T-helper 1 cell treated with Interleukin-12 subunit alpha and Interleukin-12 subunit beta and Interleukin-4 antibody, amounts not matched to agents 30 μg/mL and 1 μg/mL, for 36 hours (primary cell): ENCODE data around the gene SH3RF3.
A peak's percentile ranks its signal among the peaks of the same experiment; 100 is the strongest.

Source experiments
- H3K27ac Mint-ChIP-seq: one replicate; pipeline ENCODE4 v1.8.0; 2021; ENCODE audit warnings: mild to moderate bottlenecking, mixed read lengths
- H3K27me3 Mint-ChIP-seq: one replicate; pipeline ENCODE4 v1.8.0; 2021; ENCODE audit warnings: low read depth, mixed read lengths
- H3K36me3 Mint-ChIP-seq: one replicate; pipeline ENCODE4 v1.8.0; 2021; ENCODE audit warnings: low read depth, mixed read lengths
- H3K4me1 Mint-ChIP-seq: one replicate; pipeline ENCODE4 v1.8.0; 2021; ENCODE audit warnings: low read depth, mixed read lengths
- H3K4me3 Mint-ChIP-seq: one replicate; pipeline ENCODE4 v1.8.0; 2021; ENCODE audit warnings: mild to moderate bottlenecking, moderate library complexity, mixed read lengths
- H3K9me3 Mint-ChIP-seq: one replicate; pipeline ENCODE4 v1.8.0; 2021; ENCODE audit warnings: mixed read lengths

Gene SH3RF3

GRCh38 chr2:109317471-109318095 lies 188.6 kb downstream of the SH3RF3 start:
- H3K4me1 Mint-ChIP-seq, result peaks cover 4% of the 10 kb centered on the region
- H3K27ac Mint-ChIP-seq, result no peak overlapping the region
- H3K9me3 Mint-ChIP-seq, result no peaks in the 10 kb centered on the region
- no peak overlapping the region for H3K4me3 Mint-ChIP-seq
- H3K36me3 Mint-ChIP-seq, result no peaks in the 10 kb centered on the region
- H3K27me3 Mint-ChIP-seq, result peaks cover 41% of the 10 kb centered on the region

GRCh38 chr2:109318150-109318948 lies 189.3 kb downstream of the SH3RF3 start:
- Mint-ChIP-seq H3K27me3 (peaks cover 49% of the 10 kb centered on the region), H3K4me3 (no peak overlapping the region), H3K4me1 (peaks cover 4% of the 10 kb centered on the region), H3K36me3 (no peaks in the 10 kb centered on the region), H3K9me3 (no peaks in the 10 kb centered on the region), H3K27ac (no peak overlapping the region)

DNA sequence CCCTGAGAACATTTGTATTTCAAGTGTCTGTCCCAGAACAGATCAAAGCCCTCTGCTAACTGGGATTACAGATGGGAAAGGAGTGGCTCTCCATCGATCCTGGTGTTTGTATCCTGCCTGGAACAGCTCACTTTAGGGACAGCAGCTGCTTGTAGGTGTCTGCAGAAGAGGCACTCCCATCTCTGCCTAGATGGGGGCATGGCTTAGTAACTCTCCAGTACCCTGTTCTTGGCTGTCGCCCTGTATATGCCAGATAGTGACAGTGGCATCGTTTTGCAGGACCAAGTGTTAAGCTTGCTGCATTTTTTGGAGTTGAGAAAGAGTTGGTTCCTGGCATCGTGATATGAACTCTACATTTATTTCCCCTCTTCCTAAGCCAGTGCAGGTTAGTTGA lies 189.9 kb downstream of the SH3RF3 start:
- Mint-ChIP-seq H3K4me1 (peaks cover 4% of the 10 kb centered on the region), H3K27me3 (peaks cover 47% of the 10 kb centered on the region), H3K36me3 (no peaks in the 10 kb centered on the region), H3K4me3 (no peak overlapping the region), H3K27ac (no peak overlapping the region), H3K9me3 (no peaks in the 10 kb centered on the region)

DNA sequence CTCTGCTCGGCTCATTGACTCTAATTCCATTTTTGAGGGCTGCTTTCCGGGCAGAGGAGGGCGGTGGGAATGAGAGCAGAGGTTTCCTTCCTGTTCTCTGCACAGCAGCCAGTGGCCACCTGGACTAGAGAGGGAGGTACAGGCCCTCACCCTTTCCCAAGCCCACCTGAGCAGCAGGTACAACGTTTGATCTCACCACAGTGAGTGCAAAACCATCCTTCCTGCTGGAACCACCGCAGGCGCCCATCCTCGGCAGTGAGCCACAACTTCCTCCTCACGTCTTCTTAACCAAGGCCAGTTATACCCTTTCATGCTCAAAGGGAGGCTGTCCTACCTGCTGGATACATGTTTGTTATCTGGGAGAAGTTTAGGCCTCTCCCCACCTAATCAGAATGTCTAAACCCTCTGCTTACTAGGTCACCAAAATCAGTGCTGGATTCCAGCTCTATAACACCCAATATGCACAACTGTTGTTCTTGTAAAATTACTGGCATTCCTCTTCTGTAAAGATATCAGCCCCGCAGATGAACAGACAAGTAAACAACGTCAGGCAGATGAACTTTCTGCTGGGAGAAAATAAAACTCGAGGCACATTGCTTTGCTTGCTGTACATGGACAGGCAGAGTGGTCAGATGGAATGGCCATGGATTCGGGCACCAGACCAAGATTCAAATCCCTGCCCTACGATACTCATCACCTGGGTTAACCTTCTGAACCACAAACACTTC lies 191.4 kb downstream of the SH3RF3 start:
- no peaks in the 10 kb centered on the region for H3K36me3 Mint-ChIP-seq
- H3K9me3 Mint-ChIP-seq, result no peaks in the 10 kb centered on the region
- no peak overlapping the region for H3K27ac Mint-ChIP-seq
- peaks cover 46% of the 10 kb centered on the region for H3K27me3 Mint-ChIP-seq
- no peak overlapping the region for H3K4me3 Mint-ChIP-seq
- H3K4me1 Mint-ChIP-seq, result peaks cover 4% of the 10 kb centered on the region

- Mint-ChIP-seq H3K4me1 (peaks cover 4% of the 10 kb centered on the region), H3K4me3 (no peak overlapping the region), H3K27me3 (peaks cover 56% of the 10 kb centered on the region), H3K36me3 (no peaks in the 10 kb centered on the region), H3K27ac (no peak overlapping the region), H3K9me3 (no peaks in the 10 kb centered on the region)
Observed at GRCh38 chr2:109321570-109321969, 192.6 kb downstream of the SH3RF3 start.

GRCh38 chr2:109322111-109322510 lies 193.1 kb downstream of the SH3RF3 start:
- no peak overlapping the region for H3K4me3 Mint-ChIP-seq
- H3K36me3 Mint-ChIP-seq, result no peaks in the 10 kb centered on the region
- peaks cover 61% of the 10 kb centered on the region for H3K27me3 Mint-ChIP-seq
- H3K4me1 Mint-ChIP-seq, result peaks cover 4% of the 10 kb centered on the region
- H3K27ac Mint-ChIP-seq, result no peak overlapping the region
- no peaks in the 10 kb centered on the region for H3K9me3 Mint-ChIP-seq

DNA sequence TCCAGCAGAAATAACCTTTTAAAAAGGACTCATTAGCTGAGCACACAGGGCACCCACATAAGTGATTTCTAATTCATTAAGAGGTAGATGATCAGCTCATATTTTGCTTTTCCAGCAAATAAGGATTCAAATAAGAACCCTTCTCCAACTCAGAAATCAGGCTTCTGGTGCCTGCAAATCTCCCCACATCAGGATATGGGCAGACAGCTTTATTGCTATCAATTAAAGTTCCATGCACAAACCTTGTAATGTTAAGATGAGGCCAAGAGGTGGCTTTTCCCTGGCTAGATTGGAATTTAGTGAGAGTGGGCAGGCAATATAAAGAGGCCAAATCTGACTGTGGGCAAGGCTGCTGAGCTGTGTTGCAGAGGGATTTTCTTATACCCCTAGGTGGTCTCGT lies 193.6 kb downstream of the SH3RF3 start:
- H3K9me3 Mint-ChIP-seq, result no peaks in the 10 kb centered on the region
- H3K27ac Mint-ChIP-seq, result no peak overlapping the region
- no peak overlapping the region for H3K4me3 Mint-ChIP-seq
- peaks cover 4% of the 10 kb centered on the region for H3K4me1 Mint-ChIP-seq
- peaks cover 64% of the 10 kb centered on the region for H3K27me3 Mint-ChIP-seq
- H3K36me3 Mint-ChIP-seq, result no peaks in the 10 kb centered on the region

DNA sequence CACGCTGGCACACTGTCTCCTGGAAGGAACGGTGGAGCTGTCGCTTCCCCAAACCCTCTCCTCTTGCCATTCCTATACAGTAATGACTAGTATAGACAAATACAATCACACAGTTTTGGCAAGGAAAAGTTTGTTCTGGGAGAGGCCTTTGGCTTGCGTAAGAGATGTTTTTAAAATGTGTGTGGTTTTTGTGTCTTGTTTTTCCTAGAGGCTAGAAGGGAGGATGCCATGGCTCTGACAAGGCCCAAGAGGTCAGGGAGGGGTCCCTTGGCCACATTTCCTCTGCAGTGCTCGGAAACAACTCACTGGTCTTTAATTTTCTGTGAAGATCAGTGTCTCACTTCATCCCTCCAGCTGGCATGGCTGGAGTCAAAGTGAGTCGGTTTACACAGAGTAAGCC lies 195.9 kb downstream of the SH3RF3 start:
- Mint-ChIP-seq H3K36me3 (no peaks in the 10 kb centered on the region), H3K27me3 (peaks cover 73% of the 10 kb centered on the region), H3K4me1 (peaks cover 4% of the 10 kb centered on the region), H3K4me3 (no peak overlapping the region), H3K27ac (no peak overlapping the region), H3K9me3 (no peaks in the 10 kb centered on the region)

GRCh38 chr2:109325570-109325969 lies 196.6 kb downstream of the SH3RF3 start:
- Mint-ChIP-seq H3K4me1 (no peaks in the 10 kb centered on the region), H3K36me3 (no peaks in the 10 kb centered on the region), H3K4me3 (no peak overlapping the region), H3K27me3 (peaks cover 71% of the 10 kb centered on the region), H3K9me3 (no peaks in the 10 kb centered on the region), H3K27ac (no peak overlapping the region)

GRCh38 chr2:109326306-109326705 lies 197.3 kb downstream of the SH3RF3 start:
- H3K36me3 Mint-ChIP-seq, result no peaks in the 10 kb centered on the region
- H3K27ac Mint-ChIP-seq, result no peak overlapping the region
- H3K27me3 Mint-ChIP-seq, result peaks cover 71% of the 10 kb centered on the region
- H3K4me1 Mint-ChIP-seq, result peaks cover under 1% of the 10 kb centered on the region
- no peaks in the 10 kb centered on the region for H3K9me3 Mint-ChIP-seq
- no peak overlapping the region for H3K4me3 Mint-ChIP-seq

- Mint-ChIP-seq H3K27ac (no peak overlapping the region), H3K36me3 (no peaks in the 10 kb centered on the region), H3K9me3 (no peaks in the 10 kb centered on the region), H3K27me3 (peaks cover 52% of the 10 kb centered on the region), H3K4me3 (no peak overlapping the region), H3K4me1 (peaks cover 19% of the 10 kb centered on the region)
Observed at GRCh38 chr2:109330056-109330455, 201.1 kb downstream of the SH3RF3 start.

GRCh38 chr2:109331081-109331480 lies 202.1 kb downstream of the SH3RF3 start:
- H3K9me3 Mint-ChIP-seq, result no peaks in the 10 kb centered on the region
- H3K4me3 Mint-ChIP-seq, result no peak overlapping the region
- H3K27me3 Mint-ChIP-seq, result peaks cover 51% of the 10 kb centered on the region
- peaks cover 28% of the 10 kb centered on the region for H3K4me1 Mint-ChIP-seq
- H3K36me3 Mint-ChIP-seq, result no peaks in the 10 kb centered on the region
- H3K27ac Mint-ChIP-seq, result no peak overlapping the region

GRCh38 chr2:109331896-109332848 lies 203.2 kb downstream of the SH3RF3 start:
- Mint-ChIP-seq H3K9me3 (no peaks in the 10 kb centered on the region), H3K27me3 (peaks cover 44% of the 10 kb centered on the region), H3K4me3 (peak overlapping the region; percentile 72), H3K4me1 (peaks cover 31% of the 10 kb centered on the region), H3K27ac (peak overlapping the region; percentile 19), H3K36me3 (no peaks in the 10 kb centered on the region)

- no peaks in the 10 kb centered on the region for H3K9me3 Mint-ChIP-seq
- peaks cover 42% of the 10 kb centered on the region for H3K27me3 Mint-ChIP-seq
- H3K4me1 Mint-ChIP-seq, result peaks cover 31% of the 10 kb centered on the region
- no peaks in the 10 kb centered on the region for H3K36me3 Mint-ChIP-seq
- H3K27ac Mint-ChIP-seq, result no peak overlapping the region
- H3K4me3 Mint-ChIP-seq, result no peak overlapping the region
Observed at GRCh38 chr2:109332880-109333279, 203.9 kb downstream of the SH3RF3 start.
